HL-60 (cell line): Measurements from ENCODE around the gene OPRD1.

ENCODE experiments used
- DNase-seq, 2 experiments: peaks; one replicate each; pipeline ENCODE4 v3.0.0-alpha.2; 2010 to 2020; ENCODE audit warnings: low read depth in 1 of 2, low spot score in 1 of 2
- H3K27ac ChIP-seq: fragments of 250-450 bp; sonication (Bioruptor Pico); replicated peaks from 2 replicates; pipeline ENCODE4 v1.5.1; 2020; ENCODE audit warnings: mild to moderate bottlenecking, moderate library complexity
- H3K27me3 ChIP-seq: fragments of 250-450 bp; sonication (Bioruptor Pico); 2 replicates; pipeline ENCODE4 v1.5.1; 2021; ENCODE audit warnings: mild to moderate bottlenecking, moderate library complexity; ENCODE audit not compliant: insufficient read depth, poor library complexity, severe bottlenecking
- H3K4me3 ChIP-seq: replicated peaks from 2 replicates; pipeline ENCODE4 v1.5.1; 2011; ENCODE audit warnings: mild to moderate bottlenecking, control low read depth, low read length; ENCODE audit not compliant: insufficient read depth
- GABPA ChIP-seq: IDR thresholded peaks from 2 replicates; pipeline ENCODE4 v1.6.1; 2012; ENCODE audit warnings: low read depth
- POLR2AphosphoS5 ChIP-seq: IDR thresholded peaks from 2 replicates; pipeline ENCODE4 v1.6.1; 2012; ENCODE audit warnings: low read depth
- SPI1 ChIP-seq: IDR thresholded peaks from 2 replicates; pipeline ENCODE4 v1.6.1; 2012; ENCODE audit warnings: low read depth, mild to moderate bottlenecking, borderline replicate concordance
- TF ChIP-seq, protein P1 (sequence below): IDR thresholded peaks from 2 replicates; pipeline ENCODE4 v1.6.1; 2012; ENCODE audit warnings: low read depth; ENCODE audit not compliant: insufficient replicate concordance
- TF ChIP-seq, protein P2 (sequence below): IDR thresholded peaks from one replicate; pipeline ENCODE4 v1.5.1; 2011; ENCODE audit warnings: low read length, control low read depth, inconsistent platforms; ENCODE audit not compliant: insufficient read depth

The OPRD1 gene

DNA sequence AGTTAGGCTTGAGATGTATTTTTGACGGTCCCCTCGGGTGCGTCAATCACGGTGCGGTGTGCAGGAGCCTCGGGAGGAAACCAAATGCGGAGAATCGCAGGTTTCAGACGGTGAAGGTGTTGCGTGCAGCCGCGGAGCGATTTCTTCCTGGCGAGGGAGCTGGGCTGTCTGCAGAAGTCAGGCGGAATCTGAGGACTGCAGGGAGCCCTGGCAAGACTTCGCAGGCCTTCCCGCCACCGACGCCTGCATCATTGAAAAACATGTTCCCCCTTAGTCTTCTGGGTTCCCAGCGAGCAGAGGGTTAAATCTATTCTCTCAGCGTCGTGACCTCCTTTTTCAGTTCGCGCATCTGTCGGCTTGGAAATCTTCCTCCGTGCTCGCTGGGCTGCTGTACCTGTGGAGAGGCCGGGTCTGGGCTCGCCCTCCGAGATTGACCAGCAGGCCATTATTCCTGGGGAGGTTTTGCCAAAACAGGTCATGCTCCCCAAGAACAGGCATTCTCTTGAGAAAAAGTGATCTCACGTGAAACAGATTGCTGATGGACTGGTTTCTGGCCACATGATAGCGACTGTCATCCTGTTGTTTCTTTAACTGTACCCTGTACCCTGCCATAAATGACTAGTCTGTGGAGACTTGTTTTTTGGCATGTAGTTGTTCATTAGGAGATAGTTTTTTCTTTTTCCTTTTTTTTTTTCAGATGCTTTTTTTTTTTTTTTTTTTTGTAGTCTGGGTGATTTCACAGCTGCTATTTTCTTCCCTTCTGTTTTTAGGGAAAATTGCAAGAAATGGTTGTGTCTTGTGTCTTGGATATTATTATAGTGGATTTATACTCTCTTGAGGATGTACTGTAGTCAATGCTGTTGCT, 103.3 kb downstream of the OPRD1 start:
- H3K4me3 ChIP-seq = peak overlapping the region; percentile 51
- H3K27ac ChIP-seq = no peak overlapping the region

DNA sequence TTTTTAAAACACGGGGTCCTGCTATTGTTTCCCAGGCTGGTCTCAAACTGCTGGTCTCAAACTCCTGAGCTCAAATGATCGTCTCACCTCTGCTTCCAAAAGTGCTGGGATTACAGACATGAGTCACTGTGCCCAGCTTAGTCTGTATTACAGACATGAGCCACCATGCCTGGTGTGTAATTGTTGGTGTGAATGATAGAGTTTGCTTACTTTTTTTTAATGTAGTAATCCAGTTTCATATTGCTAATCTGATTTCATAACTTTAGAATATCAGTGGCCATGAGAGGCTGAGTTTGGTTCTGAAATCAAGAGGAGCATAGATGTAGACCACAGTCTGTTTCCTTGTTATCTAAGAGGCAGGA, 105.8 kb downstream of the OPRD1 start:
- TF ChIP-seq POLR2AphosphoS5 (no peak), GABPA (no peak), SPI1 (no peak)
- TF ChIP-seq, protein P1, sequence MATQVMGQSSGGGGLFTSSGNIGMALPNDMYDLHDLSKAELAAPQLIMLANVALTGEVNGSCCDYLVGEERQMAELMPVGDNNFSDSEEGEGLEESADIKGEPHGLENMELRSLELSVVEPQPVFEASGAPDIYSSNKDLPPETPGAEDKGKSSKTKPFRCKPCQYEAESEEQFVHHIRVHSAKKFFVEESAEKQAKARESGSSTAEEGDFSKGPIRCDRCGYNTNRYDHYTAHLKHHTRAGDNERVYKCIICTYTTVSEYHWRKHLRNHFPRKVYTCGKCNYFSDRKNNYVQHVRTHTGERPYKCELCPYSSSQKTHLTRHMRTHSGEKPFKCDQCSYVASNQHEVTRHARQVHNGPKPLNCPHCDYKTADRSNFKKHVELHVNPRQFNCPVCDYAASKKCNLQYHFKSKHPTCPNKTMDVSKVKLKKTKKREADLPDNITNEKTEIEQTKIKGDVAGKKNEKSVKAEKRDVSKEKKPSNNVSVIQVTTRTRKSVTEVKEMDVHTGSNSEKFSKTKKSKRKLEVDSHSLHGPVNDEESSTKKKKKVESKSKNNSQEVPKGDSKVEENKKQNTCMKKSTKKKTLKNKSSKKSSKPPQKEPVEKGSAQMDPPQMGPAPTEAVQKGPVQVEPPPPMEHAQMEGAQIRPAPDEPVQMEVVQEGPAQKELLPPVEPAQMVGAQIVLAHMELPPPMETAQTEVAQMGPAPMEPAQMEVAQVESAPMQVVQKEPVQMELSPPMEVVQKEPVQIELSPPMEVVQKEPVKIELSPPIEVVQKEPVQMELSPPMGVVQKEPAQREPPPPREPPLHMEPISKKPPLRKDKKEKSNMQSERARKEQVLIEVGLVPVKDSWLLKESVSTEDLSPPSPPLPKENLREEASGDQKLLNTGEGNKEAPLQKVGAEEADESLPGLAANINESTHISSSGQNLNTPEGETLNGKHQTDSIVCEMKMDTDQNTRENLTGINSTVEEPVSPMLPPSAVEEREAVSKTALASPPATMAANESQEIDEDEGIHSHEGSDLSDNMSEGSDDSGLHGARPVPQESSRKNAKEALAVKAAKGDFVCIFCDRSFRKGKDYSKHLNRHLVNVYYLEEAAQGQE = no peak
- TF ChIP-seq, protein P2, sequence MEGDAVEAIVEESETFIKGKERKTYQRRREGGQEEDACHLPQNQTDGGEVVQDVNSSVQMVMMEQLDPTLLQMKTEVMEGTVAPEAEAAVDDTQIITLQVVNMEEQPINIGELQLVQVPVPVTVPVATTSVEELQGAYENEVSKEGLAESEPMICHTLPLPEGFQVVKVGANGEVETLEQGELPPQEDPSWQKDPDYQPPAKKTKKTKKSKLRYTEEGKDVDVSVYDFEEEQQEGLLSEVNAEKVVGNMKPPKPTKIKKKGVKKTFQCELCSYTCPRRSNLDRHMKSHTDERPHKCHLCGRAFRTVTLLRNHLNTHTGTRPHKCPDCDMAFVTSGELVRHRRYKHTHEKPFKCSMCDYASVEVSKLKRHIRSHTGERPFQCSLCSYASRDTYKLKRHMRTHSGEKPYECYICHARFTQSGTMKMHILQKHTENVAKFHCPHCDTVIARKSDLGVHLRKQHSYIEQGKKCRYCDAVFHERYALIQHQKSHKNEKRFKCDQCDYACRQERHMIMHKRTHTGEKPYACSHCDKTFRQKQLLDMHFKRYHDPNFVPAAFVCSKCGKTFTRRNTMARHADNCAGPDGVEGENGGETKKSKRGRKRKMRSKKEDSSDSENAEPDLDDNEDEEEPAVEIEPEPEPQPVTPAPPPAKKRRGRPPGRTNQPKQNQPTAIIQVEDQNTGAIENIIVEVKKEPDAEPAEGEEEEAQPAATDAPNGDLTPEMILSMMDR = no peak
- no peak for DNase-seq
- Histone ChIP-seq H3K27me3 (no peaks in the 10 kb centered on the region), H3K27ac (no peak overlapping the region), H3K4me3 (no peak overlapping the region)

More for the DNA sequence above, 103.3 kb downstream of the OPRD1 start:
- TF ChIP-seq POLR2AphosphoS5 = no peak
- no peak for TF ChIP-seq GABPA
- TF ChIP-seq, protein P2 = no peak
- TF ChIP-seq SPI1 = no peak
- TF ChIP-seq, protein P1 = no peak
- peak in 1 of 2 experiments; percentile 37 for DNase-seq
- no peaks in the 10 kb centered on the region for H3K27me3 ChIP-seq
